GM18520 (cell line): Measurements from ENCODE around the gene BACH2.
"Not testable (repeated sequence)": the region's sequence is repeated elsewhere in the genome, so short reads cannot be mapped to it uniquely, and the experiment has no call there.

Source experiments
- ATAC-seq: cut with Tn5 transposase; IDR thresholded peaks from one replicate; pipeline ENCODE4 v1.9.1; 2021; ENCODE audit not compliant: unreplicated experiment

The BACH2 gene

GRCh38 chr6:89927791-89928550 lies 368.7 kb downstream of the BACH2 start:
- no peak for ATAC-seq

GRCh38 chr6:89927264-89927663 lies 369.4 kb downstream of the BACH2 start:
- ATAC-seq: no peak

DNA sequence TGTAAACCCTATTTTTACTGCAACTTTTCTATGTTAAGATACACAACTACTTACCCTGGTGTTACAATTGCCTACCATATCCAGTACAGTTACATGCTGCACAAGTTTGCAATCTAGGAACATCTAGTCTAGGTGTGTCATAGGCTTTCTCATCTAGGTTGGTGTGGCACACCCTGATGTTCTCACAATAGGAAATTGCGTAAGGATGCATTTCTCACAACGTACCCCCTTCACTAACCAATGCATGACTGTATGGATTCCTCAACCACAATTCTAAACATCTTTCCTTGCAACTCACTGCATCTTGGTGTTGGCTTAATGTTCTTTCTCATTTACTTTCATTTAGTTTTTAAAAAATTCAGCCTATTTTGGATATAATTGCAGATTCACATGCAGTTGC lies 370.8 kb downstream of the BACH2 start:
- no peak for ATAC-seq

GRCh38 chr6:89924231-89924630 lies 372.4 kb downstream of the BACH2 start:
- no peak for ATAC-seq

DNA sequence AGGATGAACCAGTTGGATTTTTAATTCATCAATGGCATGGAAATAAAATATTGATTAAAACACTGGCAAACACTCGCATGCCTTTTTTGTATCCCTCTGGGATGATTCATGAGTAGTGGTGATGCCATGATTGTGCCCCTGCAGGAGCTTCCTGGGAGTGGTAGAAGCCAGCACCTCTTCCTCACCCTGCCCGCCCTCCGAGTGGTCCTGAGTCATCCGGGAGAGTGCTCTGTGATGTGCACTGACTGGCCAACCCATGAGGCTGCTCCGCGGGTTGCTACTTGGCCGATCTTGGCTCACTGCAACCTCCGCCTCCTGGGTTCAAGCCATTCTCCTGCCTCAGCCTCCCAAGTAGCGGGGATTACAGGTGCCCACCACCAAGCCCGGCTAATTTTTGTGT lies 375.0 kb downstream of the BACH2 start:
- no peak for ATAC-seq

- ATAC-seq: no peak
Observed at GRCh38 chr6:89921197-89921596, 375.4 kb downstream of the BACH2 start.

GRCh38 chr6:89917801-89918366 lies 378.8 kb downstream of the BACH2 start:
- no peak for ATAC-seq

DNA sequence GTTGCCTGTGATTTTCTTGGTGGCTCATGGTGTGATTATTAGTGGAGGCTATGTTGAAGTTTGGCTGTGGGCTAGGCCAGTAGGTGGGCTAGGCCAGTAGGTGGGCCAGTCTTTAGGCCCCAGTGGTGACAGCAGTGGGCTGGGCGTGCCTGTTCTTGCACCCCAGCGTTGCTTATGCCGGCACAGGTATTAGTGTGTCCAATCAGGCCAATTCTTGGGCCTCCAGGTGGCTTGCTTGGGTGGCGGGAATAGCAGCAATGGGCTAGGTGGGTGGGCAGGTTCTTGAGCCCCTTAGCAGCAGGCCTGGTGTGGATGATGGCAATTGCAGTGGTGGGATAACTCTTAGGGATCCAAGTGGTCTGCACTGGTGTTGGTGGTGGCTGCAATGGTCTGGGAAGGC lies 379.4 kb downstream of the BACH2 start:
- ATAC-seq: no peak

DNA sequence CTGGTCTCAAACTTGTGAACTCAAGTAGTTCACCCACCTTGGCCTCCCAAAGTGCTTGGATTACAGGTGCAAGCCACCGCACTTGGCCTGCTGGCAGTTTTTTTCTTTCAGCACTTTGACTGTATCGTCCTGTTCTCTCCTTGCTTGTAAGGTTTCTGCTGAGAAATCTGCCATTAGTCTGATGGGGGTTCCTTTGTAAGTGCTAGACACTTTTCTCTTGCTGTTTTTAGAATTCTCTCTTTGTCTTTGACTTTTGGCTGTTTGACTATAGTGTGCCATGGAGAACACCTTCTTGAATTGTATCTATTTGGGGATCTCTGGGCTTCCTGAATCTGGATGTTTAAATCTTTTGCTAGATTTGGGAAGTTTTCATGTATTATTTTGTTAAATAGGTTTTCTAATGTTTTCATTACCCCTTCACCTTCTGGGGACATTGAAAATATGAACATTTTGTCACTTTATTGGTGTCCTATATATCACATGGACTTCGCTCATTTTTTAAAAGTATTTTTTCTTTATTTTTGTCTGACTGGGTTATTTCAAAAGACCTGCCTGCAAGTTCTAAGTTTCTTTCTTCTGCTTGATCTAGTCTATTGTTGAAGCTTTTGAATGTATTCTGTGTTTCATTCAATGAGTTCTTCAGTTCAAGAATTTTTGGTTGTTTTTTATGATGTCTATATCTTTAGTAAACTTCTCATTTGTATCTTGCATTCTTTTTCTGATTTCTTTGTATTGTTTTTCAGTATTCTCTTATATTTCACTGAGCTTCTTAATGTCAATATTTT lies 380.3 kb downstream of the BACH2 start:
- no peak for ATAC-seq

- ATAC-seq: no peak
Observed at GRCh38 chr6:89910902-89911240, 385.8 kb downstream of the BACH2 start.

DNA sequence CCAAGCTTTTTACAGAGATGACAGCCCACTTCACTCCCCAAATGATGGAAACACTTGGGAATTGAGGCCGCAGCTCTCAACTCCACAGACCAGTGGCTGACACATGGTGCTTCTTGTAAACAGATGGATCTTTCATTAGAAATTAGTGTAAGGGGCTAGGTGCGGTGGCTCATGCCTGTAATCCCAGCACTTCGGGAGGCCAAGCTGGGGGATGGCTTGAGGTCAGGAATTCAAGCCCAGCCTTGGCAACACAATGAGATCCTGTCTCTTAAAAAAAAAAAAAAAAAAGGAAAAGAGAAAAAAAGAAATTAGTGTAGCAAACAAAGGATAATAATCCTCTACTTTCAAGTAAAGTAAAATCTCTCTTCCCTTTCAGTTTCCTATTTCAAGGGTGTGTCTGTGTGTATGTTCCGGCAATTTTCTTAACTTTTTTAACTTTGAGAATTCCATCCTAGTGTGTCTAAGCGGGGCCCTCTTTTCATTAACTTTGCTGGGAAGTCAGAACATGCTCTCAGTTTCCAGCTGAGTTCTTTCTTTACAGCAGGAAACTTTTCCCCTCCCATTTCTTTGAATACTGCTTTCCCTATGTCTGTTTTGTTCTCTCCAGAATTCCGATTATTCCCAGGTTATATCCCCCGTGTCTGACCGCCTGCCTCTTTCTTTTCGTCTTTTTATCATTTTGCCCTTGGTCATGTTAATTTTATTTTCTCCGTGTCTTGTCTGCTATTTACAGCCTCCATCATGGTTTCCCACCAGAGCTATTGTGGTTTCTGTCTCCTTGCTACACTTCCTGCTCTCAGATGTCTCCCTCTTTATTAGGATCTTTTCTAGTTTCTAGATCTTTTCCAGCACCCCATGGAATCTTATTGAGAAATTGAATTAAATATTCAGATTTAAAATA lies 386.4 kb downstream of the BACH2 start:
- ATAC-seq: not testable (repeated sequence)

GRCh38 chr6:89895276-89895874 lies 401.3 kb downstream of the BACH2 start:
- ATAC-seq: no peak

DNA sequence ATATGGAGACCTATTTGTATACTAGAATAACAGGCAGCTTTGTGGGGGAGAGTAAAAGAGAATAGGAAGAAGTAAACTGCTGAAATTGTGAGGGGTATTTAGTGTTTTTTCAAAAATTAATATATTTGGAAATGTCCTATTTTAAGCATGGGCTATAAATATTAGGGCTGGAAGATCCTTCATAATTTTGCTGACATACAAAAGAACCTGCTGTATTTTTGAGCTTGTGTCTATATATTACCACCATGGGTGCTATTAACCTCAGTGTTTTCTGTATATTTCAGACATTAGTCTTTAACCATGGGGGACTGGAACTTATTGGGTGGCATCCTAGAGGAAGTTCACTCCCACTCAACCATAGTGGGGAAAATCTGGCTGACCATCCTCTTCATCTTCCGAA lies 402.5 kb downstream of the BACH2 start, which contains the start of gene GJA10:
GJA10 (plus strand) TSS at position 301 of the 400 bp plus-strand sequence; CDS start at position 301, 0 bp downstream.
- ATAC-seq: no peak

GRCh38 chr6:89892577-89892976 lies 404.1 kb downstream of the BACH2 start:
- not testable (repeated sequence) for ATAC-seq

DNA sequence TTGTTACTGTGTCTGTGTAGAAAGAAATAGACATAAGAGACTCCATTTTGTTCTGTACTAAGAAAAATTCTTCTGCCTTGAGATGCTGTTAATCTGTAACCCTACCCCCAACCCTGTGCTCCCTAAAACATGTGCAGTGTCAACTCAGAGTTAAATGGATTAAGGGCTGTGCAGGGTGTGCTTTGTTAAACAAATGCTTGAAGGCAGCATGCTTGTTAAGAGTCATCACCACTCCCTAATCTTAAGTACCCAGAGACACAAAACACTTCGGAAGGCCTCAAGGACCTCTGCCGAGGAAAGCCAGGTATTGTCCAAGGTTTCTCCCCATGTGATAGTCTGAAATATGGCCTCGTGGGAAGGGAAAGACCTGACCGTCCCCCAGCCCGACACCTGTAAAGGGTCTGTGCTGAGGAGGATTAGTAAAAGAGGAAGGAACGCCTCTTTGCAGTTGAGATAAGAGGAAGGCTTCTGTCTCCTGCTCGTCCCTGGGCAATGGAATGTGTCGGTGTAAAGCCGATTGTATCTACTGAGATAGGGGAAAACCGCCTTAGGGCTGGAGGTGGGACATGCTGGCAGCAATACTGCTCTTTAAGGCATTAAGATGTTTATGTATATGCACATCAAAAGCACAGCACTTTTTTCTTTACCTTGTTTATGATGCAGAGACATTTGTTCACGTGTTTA lies 405.7 kb downstream of the BACH2 start:
- ATAC-seq: not testable (repeated sequence)

- ATAC-seq: no peak
Observed at GRCh38 chr6:89888871-89889270, 407.8 kb downstream of the BACH2 start.

DNA sequence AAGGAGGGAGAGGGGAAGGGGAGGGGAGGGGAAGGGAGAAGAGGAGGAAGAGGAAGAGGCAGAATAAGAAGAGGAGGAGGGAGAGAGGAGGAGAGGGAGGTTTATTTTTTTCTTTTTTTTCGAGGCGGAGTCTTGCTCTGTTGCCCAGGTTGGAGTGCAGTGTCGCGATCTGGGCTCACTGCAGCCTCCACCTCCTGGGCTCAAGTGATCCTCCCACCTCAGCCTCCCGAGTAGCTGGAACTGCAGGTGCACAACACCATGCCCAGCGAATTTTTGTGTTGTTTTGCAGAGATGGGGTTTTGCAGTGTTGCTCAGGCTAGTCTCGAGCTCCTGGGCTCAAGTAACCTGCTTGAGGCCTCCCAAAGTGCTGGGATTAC lies 408.5 kb downstream of the BACH2 start:
- no peak for ATAC-seq

DNA sequence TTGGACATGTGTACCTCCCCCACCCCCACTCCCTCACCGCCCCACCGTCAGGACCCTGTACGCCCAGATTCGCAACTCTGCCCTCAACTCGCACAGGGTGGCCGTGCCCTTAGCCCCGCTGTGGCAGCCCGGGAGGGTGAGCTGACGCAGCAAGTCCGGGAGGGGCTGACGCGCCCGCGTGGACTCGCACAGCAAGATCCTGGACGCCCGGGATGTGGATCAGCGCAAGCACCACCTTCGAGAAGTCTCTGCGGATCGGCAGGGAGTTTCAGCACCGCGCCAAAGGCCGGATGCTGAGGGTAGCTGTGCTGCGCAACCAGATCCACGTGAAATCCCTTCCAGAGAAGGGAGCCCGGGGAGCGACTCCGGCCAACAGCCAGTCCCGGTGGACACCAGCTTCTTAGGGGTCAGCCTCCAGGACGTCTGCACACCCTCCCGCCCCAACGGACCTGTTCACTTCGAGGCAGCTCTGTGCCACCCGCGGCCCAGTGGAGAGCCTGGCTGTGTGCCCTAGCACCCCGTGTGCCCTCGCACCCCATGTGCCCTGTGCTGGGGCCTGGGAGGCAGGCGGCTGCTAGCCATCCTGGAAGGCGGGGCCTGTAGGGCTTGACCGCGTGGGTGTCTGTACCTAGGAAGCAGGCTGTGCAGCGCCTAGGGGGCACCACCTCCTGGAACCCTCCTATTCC lies 409.0 kb downstream of the BACH2 start:
- no peak for ATAC-seq

DNA sequence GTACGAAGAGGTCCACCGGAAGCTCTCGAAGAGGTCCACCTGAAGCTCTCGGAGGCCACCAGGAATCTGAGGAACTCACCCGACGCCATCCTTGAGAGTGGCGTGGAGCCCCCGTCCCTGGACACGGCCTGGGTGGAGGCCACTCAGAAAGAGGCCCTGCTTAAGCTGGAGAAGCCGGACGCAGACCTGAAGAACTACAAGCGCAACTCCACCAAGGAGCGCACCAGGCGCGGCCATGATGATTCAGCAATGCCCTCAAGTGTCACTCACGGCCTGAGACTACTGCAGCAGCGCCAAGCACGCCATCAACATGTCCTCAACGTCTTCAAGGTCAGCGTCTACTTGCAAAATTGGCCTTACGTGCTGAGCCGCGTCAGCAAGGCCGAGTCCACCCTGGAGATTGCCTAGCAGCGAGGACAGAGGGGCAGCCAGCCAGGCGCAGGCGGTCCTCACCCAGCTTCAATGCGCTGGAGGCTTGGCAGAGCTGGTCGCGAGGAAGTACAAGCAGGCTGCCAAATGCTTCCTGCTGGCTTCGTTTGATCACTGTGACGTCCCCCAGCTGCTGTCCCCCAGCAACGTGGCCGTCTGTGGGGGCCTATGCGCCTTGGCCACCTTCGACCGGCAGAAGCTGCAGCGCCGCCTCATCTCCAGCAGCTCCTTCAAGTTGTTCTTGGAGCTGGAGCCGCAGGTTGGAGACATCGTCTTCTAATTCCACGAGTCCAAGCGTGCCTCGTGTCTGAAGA lies 410.1 kb downstream of the BACH2 start:
- no peak for ATAC-seq
